Hematopoietic multipotent progenitor cell treated with erythropoietin and hydrocortisone succinate and interleukin-3 and kit ligand, for 4 days (in vitro differentiated cells): ENCODE measurements around the gene TDP2.

Experiments used
- DNase-seq: peaks from one replicate; pipeline ENCODE4 v3.0.0-alpha.2; 2015

Gene TDP2, protein sequence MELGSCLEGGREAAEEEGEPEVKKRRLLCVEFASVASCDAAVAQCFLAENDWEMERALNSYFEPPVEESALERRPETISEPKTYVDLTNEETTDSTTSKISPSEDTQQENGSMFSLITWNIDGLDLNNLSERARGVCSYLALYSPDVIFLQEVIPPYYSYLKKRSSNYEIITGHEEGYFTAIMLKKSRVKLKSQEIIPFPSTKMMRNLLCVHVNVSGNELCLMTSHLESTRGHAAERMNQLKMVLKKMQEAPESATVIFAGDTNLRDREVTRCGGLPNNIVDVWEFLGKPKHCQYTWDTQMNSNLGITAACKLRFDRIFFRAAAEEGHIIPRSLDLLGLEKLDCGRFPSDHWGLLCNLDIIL

GRCh38 chr6:24666641-24667377, at the start of gene TDP2, which contains the start of gene ACOT13:
Gene TDP2, minus strand, starts transcription at chr6:24666899. Its CDS starts 37 bp downstream, at chr6:24666862.
Gene ACOT13, plus strand, starts transcription at chr6:24667077. Its CDS starts 187 bp downstream, at chr6:24667264.
- peak; percentile 99 for DNase-seq

- DNase-seq: no peak
These were observed 44.0 kb upstream of the TDP2 start for GRCh38 chr6:24710519-24711303.

- DNase-seq: no peak
These were observed 42.5 kb upstream of the TDP2 start for GRCh38 chr6:24709014-24709711.

GRCh38 chr6:24708612-24709011, 41.9 kb upstream of the TDP2 start:
- no peak for DNase-seq

GRCh38 chr6:24704468-24704867, 37.8 kb upstream of the TDP2 start:
- DNase-seq: no peak

DNA sequence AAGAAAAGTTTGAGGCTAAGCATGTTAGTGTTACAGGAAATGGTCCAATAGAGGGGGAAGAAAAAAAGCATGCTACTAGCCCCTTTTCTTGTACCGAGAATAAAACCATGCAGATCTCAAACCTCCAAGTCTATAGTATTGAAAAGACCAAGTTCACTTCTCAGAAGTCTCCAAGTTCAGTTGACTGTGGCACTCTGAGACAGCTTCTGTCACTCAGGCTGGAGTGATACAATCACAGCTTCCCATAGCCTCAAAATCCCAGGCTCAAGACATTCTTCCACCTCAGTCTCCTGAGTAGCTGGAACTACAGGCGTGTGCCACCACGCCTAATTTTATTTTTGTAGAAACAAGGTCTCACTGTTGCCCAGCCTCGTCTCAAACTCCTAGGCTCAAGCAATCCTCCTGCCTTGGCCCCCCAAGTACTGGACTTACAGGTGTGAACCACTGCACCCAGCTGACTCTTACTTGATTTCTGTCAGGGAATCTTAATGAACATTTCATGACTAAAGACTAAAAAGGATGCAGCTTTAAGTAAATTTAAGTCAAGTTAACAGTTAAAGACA, 36.1 kb upstream of the TDP2 start:
- no peak for DNase-seq

- DNase-seq: no peak
These were observed 33.0 kb upstream of the TDP2 start for GRCh38 chr6:24699521-24700359.

DNA sequence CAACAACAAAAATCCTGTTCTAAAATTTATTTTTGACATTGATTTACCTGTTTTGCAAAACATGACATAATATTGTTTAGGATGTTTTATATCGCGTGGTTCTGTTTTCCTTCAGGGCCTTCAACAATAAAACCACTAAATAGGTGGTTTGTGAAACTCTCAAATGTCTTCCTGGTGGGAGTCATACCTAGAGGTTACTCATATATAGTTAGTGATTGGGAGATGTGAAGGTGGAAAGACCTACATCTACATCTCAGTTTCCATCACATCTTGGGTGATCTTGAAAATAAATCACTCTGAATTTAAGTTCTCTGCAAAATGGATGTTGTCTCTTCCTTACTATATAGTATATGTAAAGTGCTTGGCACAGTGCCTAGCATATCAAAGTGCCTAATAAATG, 29.4 kb upstream of the TDP2 start:
- no peak for DNase-seq

GRCh38 chr6:24695635-24696034, 28.9 kb upstream of the TDP2 start:
- DNase-seq: peak; percentile 77

GRCh38 chr6:24694198-24694597, 27.5 kb upstream of the TDP2 start:
- no peak for DNase-seq

- no peak for DNase-seq
These were observed 26.3 kb upstream of the TDP2 start for GRCh38 chr6:24692848-24693592.

- DNase-seq: no peak
These were observed 25.7 kb upstream of the TDP2 start for GRCh38 chr6:24692415-24692814.

GRCh38 chr6:24692003-24692402, 25.3 kb upstream of the TDP2 start:
- no peak for DNase-seq

GRCh38 chr6:24691550-24691949, 24.9 kb upstream of the TDP2 start:
- no peak for DNase-seq

DNA sequence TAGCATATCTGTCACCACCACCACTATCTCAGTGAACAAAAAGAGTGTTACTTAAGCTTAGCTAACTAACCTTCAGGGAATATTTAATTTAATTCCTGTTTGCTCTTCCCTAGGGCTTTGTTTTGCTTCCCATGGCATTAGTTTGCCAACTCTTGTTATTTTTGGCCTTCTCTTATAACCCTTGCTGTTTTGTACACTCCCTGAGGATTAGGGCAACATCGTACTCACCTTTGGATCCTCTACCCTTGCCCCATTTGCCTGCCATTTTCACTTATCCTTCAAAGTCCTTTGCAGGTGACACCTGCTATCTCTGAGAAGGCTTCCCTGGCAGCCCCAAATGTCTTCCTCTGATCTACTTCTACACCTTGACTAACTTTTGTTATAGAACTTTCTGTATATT, 23.9 kb upstream of the TDP2 start:
- no peak for DNase-seq

GRCh38 chr6:24689964-24690363, 23.3 kb upstream of the TDP2 start:
- no peak for DNase-seq

DNA sequence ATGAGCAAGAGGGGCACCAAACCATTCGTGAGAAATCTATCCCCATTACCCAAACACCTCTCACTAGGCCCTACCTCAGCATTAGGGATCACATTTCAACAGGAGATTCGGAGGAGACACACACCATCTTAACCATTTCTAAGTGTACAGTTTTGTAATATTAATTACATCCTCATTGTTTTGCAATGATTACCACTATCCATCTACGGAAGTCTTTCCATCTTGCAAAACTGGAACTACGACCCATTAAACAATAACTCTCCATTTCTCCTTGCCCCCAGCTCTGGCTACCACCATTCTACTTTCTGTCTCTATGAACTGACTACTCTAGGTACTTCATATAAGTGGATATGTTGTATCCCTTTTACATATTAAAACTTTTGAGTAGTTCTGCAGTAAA, 20.2 kb upstream of the TDP2 start:
- DNase-seq: no peak

DNA sequence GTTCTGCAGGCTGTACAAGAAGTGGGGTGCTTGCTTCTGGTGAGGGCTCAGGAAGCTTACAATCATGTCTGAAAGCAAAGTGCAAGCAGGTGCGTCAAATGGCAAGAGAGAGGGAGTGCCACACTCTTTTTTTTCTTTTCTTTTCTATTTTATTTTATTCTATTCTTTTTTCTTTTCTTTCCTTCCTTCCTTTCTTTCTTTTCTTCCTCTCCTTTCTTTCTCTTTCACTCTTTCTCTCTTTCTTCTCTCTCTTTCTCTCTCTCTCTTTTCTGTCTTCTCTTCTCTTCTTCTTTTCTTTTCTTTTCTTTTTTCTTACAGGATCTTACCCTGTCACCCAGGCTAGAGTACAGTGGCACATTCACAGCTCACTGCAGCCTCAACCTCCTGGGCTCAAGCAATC, 19.7 kb upstream of the TDP2 start:
- no peak for DNase-seq

GRCh38 chr6:24683297-24684296, 16.9 kb upstream of the TDP2 start:
- no peak for DNase-seq
